ENCODE measurements around the gene TSHR. TPM values are rescaled to one million over a fixed set of nuclear protein-coding genes. Genes with fewer than 3 reads are reported as not detected.

TSHR gene
- total and polyA plus RNA-seq, 11 donors: not detected

GRCh38 chr14:80981673-80982072, 26.3 kb downstream of the TSHR start:
- DNase-seq (no peak), ATAC-seq (no peak)
- Histone ChIP-seq H3K36me3 (no peaks in the 10 kb centered on the region), H3K4me1 (no peaks in the 10 kb centered on the region), H3K27me3 (peaks cover 0 to 16% (median 0%) of the 10 kb centered on the region in 9 donors), H3K9me3 (no peaks in the 10 kb centered on the region), H3K4me3 (no peak overlapping the region), H3K27ac (no peak overlapping the region)
- intact Hi-C loops (cut with DNase I): no loop called here
- WGBS, 4 donors: 85 to 94% (median 92%) methylated on average over 7 of the region's 7 CpGs
- TF ChIP-seq CTCF (IDR thresholded peaks at IDR 0.05) (no peak), POLR2A (IDR thresholded peaks at IDR 0.05) (no peak)

- no peaks in the 10 kb centered on the region for H3K36me3 ChIP-seq
- ATAC-seq (no peak), DNase-seq (no peak)
- 70 to 75% (median 73%) methylated on average over 2 of the region's 2 CpGs for WGBS, 4 donors
- intact Hi-C loops (cut with DNase I): no loop called here
- H3K27me3 ChIP-seq: peaks cover 0 to 18% (median 0%) of the 10 kb centered on the region in 9 donors
- H3K27ac ChIP-seq: no peak overlapping the region
- no peaks in the 10 kb centered on the region for H3K4me1 ChIP-seq
- H3K4me3 ChIP-seq: no peak overlapping the region
- no peak for TF ChIP-seq POLR2A (IDR thresholded peaks at IDR 0.05)
- no peak for TF ChIP-seq CTCF (IDR thresholded peaks at IDR 0.05)
- no peaks in the 10 kb centered on the region for H3K9me3 ChIP-seq
Observed at GRCh38 chr14:80982711-80983110, 27.3 kb downstream of the TSHR start.

- ATAC-seq (peak in 3 of 4 donors; percentile 61 to 80 (median 66)), DNase-seq (peak in 4 of 5 donors; percentile 43 to 52 (median 48))
- Histone ChIP-seq H3K36me3 (no peaks in the 10 kb centered on the region), H3K27me3 (peaks cover 0 to 30% (median 2%) of the 10 kb centered on the region in 9 donors), H3K4me3 (no peak overlapping the region), H3K9me3 (no peaks in the 10 kb centered on the region), H3K27ac (no peak overlapping the region), H3K4me1 (no peaks in the 10 kb centered on the region)
- intact Hi-C loops (cut with DNase I): loop anchor here (1.0 to 5.0 kb wide), 4 partner anchors 32 to 35 kb away; partner anchors contain the start of gene TSHR (in 6 of the 10)
- 26 to 37% (median 32%) methylated on average over 6 of the region's 6 CpGs for WGBS, 4 donors
- TF ChIP-seq POLR2A (IDR thresholded peaks at IDR 0.05) (no peak), CTCF (IDR thresholded peaks at IDR 0.05) (peak; percentile 84 to 96 (median 92))
Observed at GRCh38 chr14:80987235-80988032, 32.0 kb downstream of the TSHR start.

- intact Hi-C loops (cut with DNase I): loop anchor here in 3 of 10 donors (5.0 kb wide), 1 partner anchor 36 kb away; no protein-coding TSS in a partner anchor
- no peaks in the 10 kb centered on the region for H3K9me3 ChIP-seq
- H3K36me3 ChIP-seq: no peaks in the 10 kb centered on the region
- H3K27me3 ChIP-seq: peaks cover 0 to 27% (median 2%) of the 10 kb centered on the region in 9 donors
- H3K4me3 ChIP-seq: no peak overlapping the region
- ATAC-seq (no peak), DNase-seq (no peak)
- TF ChIP-seq POLR2A (IDR thresholded peaks at IDR 0.05) (no peak), CTCF (IDR thresholded peaks at IDR 0.05) (no peak)
- WGBS, 4 donors: 29 to 45% (median 37%) methylated on average over 1 of the region's 1 CpG
- no peak overlapping the region for H3K27ac ChIP-seq
- no peaks in the 10 kb centered on the region for H3K4me1 ChIP-seq
Observed at GRCh38 chr14:80988192-80988591, 32.8 kb downstream of the TSHR start.

All from heart left ventricle (tissue), 16 donors.